Keratinocyte (primary cell): ENCODE data around the gene NPDC1. TPM values are rescaled to one million over a fixed set of nuclear protein-coding genes. Genes with fewer than 3 reads are reported as not detected.

ENCODE experiments used
- DNase-seq: peaks from one replicate; pipeline ENCODE4 v3.0.0-alpha.2; 2011; ENCODE audit warnings: low read depth, missing footprints, low spot score
- FAIRE-seq: peaks from 2 replicates; lab custom pipeline; 2011; peaks lifted over from hg19 to GRCh38; lab: Jason Lieb, UNC
- H2AFZ ChIP-seq: 2 replicates; pipeline ENCODE4 v1.6.0; 2012; ENCODE audit warnings: low read length, control low read depth, inconsistent platforms; ENCODE audit not compliant: control insufficient read depth
- H3K27ac ChIP-seq: 2 replicates; pipeline ENCODE4 v1.5.1; 2011; ENCODE audit warnings: low read length; ENCODE audit not compliant: control insufficient read depth, insufficient read depth
- H3K27me3 ChIP-seq: 3 replicates; pipeline ENCODE4 v1.6.0; 2011; ENCODE audit warnings: low read length; ENCODE audit not compliant: control insufficient read depth, insufficient read depth; ENCODE audit errors: extremely low read depth
- H3K36me3 ChIP-seq, 2 experiments: 2 replicates in 1 of 2; 3 replicates in 1 of 2; pipeline ENCODE4 v1.5.1; 2011; ENCODE audit warnings: low read length in 2 of 2, mild to moderate bottlenecking in 1 of 2; ENCODE audit not compliant: control insufficient read depth in 2 of 2, insufficient read depth in 2 of 2; ENCODE audit errors: extremely low read depth in 1 of 2
- H3K4me1 ChIP-seq: 3 replicates; pipeline ENCODE4 v1.5.1; 2011; ENCODE audit warnings: low read length; ENCODE audit not compliant: control insufficient read depth, insufficient read depth; ENCODE audit errors: extremely low read depth
- H3K4me2 ChIP-seq: 3 replicates; pipeline ENCODE4 v1.6.0; 2011; ENCODE audit warnings: low read depth, low read length; ENCODE audit not compliant: control insufficient read depth, insufficient read depth; ENCODE audit errors: extremely low read depth
- H3K4me3 ChIP-seq, 3 experiments: fragments of 200-600 bp in 1 of 3; sonication (generic) in 1 of 3; 2 replicates in 2 of 3; 3 replicates in 1 of 3; pipeline ENCODE4 v1.5.1; 2011 to 2016; ENCODE audit warnings: low read length in 3 of 3, mild to moderate bottlenecking in 3 of 3, control low read depth in 2 of 3, inconsistent platforms in 1 of 3, low read depth in 1 of 3, mixed read lengths in 1 of 3, mixed run types in 1 of 3, moderate library complexity in 1 of 3; ENCODE audit not compliant: control insufficient read depth in 2 of 3, insufficient read depth in 2 of 3; ENCODE audit errors: extremely low read depth in 1 of 3
- H3K79me2 ChIP-seq: 2 replicates; pipeline ENCODE4 v1.6.0; 2012; ENCODE audit warnings: low read length; ENCODE audit not compliant: control insufficient read depth, insufficient read depth
- H3K9ac ChIP-seq: 3 replicates; pipeline ENCODE4 v1.6.0; 2011; ENCODE audit warnings: low read length; ENCODE audit not compliant: control insufficient read depth, insufficient read depth; ENCODE audit errors: extremely low read depth
- H3K9me1 ChIP-seq: 3 replicates; pipeline ENCODE4 v1.6.0; 2011; ENCODE audit warnings: low read length; ENCODE audit not compliant: control insufficient read depth, insufficient read depth; ENCODE audit errors: extremely low read depth
- H3K9me3 ChIP-seq: 2 replicates; pipeline ENCODE4 v1.5.1; 2012; ENCODE audit warnings: low read depth, low read length; ENCODE audit not compliant: control insufficient read depth
- H4K20me1 ChIP-seq: 3 replicates; pipeline ENCODE4 v1.6.0; 2011; ENCODE audit warnings: low read length; ENCODE audit not compliant: control insufficient read depth, insufficient read depth; ENCODE audit errors: extremely low read depth
- CTCF ChIP-seq, 3 experiments: IDR thresholded peaks in 1 of 3; conservative IDR thresholded peaks in 1 of 3; optimal IDR thresholded peaks in 1 of 3; 2 replicates in 2 of 3; 3 replicates in 1 of 3; pipeline versions ENCODE3 to v1.5.1; 2011; ENCODE audit warnings: low read length in 3 of 3, mild to moderate bottlenecking in 3 of 3, moderate library complexity in 2 of 3, control low read depth in 1 of 3, inconsistent platforms in 1 of 3; ENCODE audit not compliant: insufficient read depth in 2 of 3; ENCODE audit errors: extremely low read depth in 1 of 3
- EZH2 ChIP-seq: IDR thresholded peaks from one replicate; pipeline ENCODE4 v1.6.1; 2012; ENCODE audit warnings: inconsistent platforms, mild to moderate bottlenecking, low read length, moderate library complexity
- dilution Hi-C: fragments of 300-500 bp; cut with MboI; formaldehyde crosslinking; loops from one replicate; pipeline ENCODE4 v1.7.0; 2020; ENCODE audit warnings: low sequenced_read_pairs; ENCODE audit not compliant: extremely low pct_ligation_motif_present
- polyA plus RNA-seq, 5 experiments: library from polyadenylated mRNA; depleted of rRNA in 3 of 5; stranded (reverse) in 3 of 5; stranded (forward) in 1 of 5; unstranded in 1 of 5; fragments of >200 nt; gene quantifications; 1 replicate in 1 of 5; 2 replicates in 3 of 5; 3 replicates in 1 of 5; pipeline versions ENCODE4 v1.2.1 to v1.2.3, GENCODE V29; 2011 to 2012; ENCODE audit warnings: missing spikeins in 2 of 5, low read depth in 1 of 5, low replicate concordance in 1 of 5

NPDC1 gene
- polyA plus RNA-seq, 1 donor (not counting 4 experiments of a cell fraction or from before 2014, with no cell fraction given) = 9.8 TPM

- H3K4me3 ChIP-seq = no peak overlapping the region
- H3K4me1 ChIP-seq = no peaks in the 10 kb centered on the region
- H3K9me1 ChIP-seq = no peaks in the 10 kb centered on the region
- no peak overlapping the region for H3K9ac ChIP-seq
- TF ChIP-seq CTCF (optimal IDR thresholded peaks at IDR 0.05 in 1 of 3, IDR thresholded peaks at IDR 0.05 in 1 of 3, conservative IDR thresholded peaks at IDR 0.05 in 1 of 3; ENCODE audit: extremely low read depth in 1 of 3, insufficient read depth in 2 of 3, low read length in 3 of 3) (no peak), EZH2 (no peak)
- FAIRE-seq (no peak), DNase-seq (no peak)
- H3K79me2 ChIP-seq = no peaks in the 10 kb centered on the region
- H4K20me1 ChIP-seq = no peaks in the 10 kb centered on the region
- no peaks in the 10 kb centered on the region for H3K9me3 ChIP-seq
- H3K27ac ChIP-seq = no peak overlapping the region
- H3K4me2 ChIP-seq = no peak overlapping the region
- no peak overlapping the region for H2AFZ ChIP-seq
- no peaks in the 10 kb centered on the region for H3K36me3 ChIP-seq
- dilution Hi-C loops = no loop called here
- no peaks in the 10 kb centered on the region for H3K27me3 ChIP-seq
Observed at GRCh38 chr9:137055385-137056364, 9.7 kb upstream of the NPDC1 start.

GRCh38 chr9:137054932-137055384 is 9.0 kb upstream of the NPDC1 start:
- no peak overlapping the region for H3K27ac ChIP-seq
- no peaks in the 10 kb centered on the region for H3K79me2 ChIP-seq
- no peak overlapping the region for H3K4me2 ChIP-seq
- H3K9me3 ChIP-seq = no peaks in the 10 kb centered on the region
- DNase-seq (no peak), FAIRE-seq (no peak)
- dilution Hi-C loops = no loop called here
- H2AFZ ChIP-seq = no peak overlapping the region
- H3K9ac ChIP-seq = no peak overlapping the region
- TF ChIP-seq EZH2 = no peak
- TF ChIP-seq CTCF (optimal IDR thresholded peaks at IDR 0.05 in 1 of 3, IDR thresholded peaks at IDR 0.05 in 1 of 3, conservative IDR thresholded peaks at IDR 0.05 in 1 of 3; ENCODE audit: extremely low read depth in 1 of 3, insufficient read depth in 2 of 3, low read length in 3 of 3) = no peak
- no peaks in the 10 kb centered on the region for H3K9me1 ChIP-seq
- peaks cover 5% of the 10 kb centered on the region for H4K20me1 ChIP-seq
- no peaks in the 10 kb centered on the region for H3K36me3 ChIP-seq
- H3K4me3 ChIP-seq = no peak overlapping the region
- H3K27me3 ChIP-seq = peaks cover 3% of the 10 kb centered on the region
- no peaks in the 10 kb centered on the region for H3K4me1 ChIP-seq
